Measurements from ENCODE around the gene NPFFR1.

The NPFFR1 gene

GRCh38 chr10:70221030-70221429 lies 62.8 kb downstream of the NPFFR1 start:
- no peak for TF ChIP-seq CTCF (IDR thresholded peaks at IDR 0.05; ENCODE audit: control insufficient read depth, insufficient read depth, low read depth, low read length, missing control alignments)
- DNase-seq (ENCODE audit: low read depth), result no peak
- no peak overlapping the region for H3K4me3 ChIP-seq (ENCODE audit: control insufficient read depth, low read depth, low read length)

- no peak for TF ChIP-seq CTCF (IDR thresholded peaks at IDR 0.05; ENCODE audit: control insufficient read depth, insufficient read depth, low read depth, low read length, missing control alignments)
- no peak overlapping the region for H3K4me3 ChIP-seq (ENCODE audit: control insufficient read depth, low read depth, low read length)
- no peak for DNase-seq (ENCODE audit: low read depth)
Observed at GRCh38 chr10:70212879-70213278, 70.9 kb downstream of the NPFFR1 start.

GRCh38 chr10:70212277-70212676 lies 71.5 kb downstream of the NPFFR1 start:
- no peak for DNase-seq (ENCODE audit: low read depth)
- no peak overlapping the region for H3K4me3 ChIP-seq (ENCODE audit: control insufficient read depth, low read depth, low read length)
- no peak for TF ChIP-seq CTCF (IDR thresholded peaks at IDR 0.05; ENCODE audit: control insufficient read depth, insufficient read depth, low read depth, low read length, missing control alignments)

- no peak overlapping the region for H3K4me3 ChIP-seq (ENCODE audit: control insufficient read depth, low read depth, low read length)
- TF ChIP-seq CTCF (IDR thresholded peaks at IDR 0.05; ENCODE audit: control insufficient read depth, insufficient read depth, low read depth, low read length, missing control alignments), result no peak
- no peak for DNase-seq (ENCODE audit: low read depth)
Observed at GRCh38 chr10:70206762-70207161, 77.0 kb downstream of the NPFFR1 start.

GRCh38 chr10:70201105-70201504 lies 82.7 kb downstream of the NPFFR1 start:
- no peak overlapping the region for H3K4me3 ChIP-seq (ENCODE audit: control insufficient read depth, low read depth, low read length)
- DNase-seq (ENCODE audit: low read depth), result no peak
- no peak for TF ChIP-seq CTCF (IDR thresholded peaks at IDR 0.05; ENCODE audit: control insufficient read depth, insufficient read depth, low read depth, low read length, missing control alignments)

- TF ChIP-seq CTCF (IDR thresholded peaks at IDR 0.05; ENCODE audit: control insufficient read depth, insufficient read depth, low read depth, low read length, missing control alignments), result no peak
Observed at GRCh38 chr10:70198696-70199466, 84.9 kb downstream of the NPFFR1 start.

More at GRCh38 chr10:70198696-70199466, 84.9 kb downstream of the NPFFR1 start:
- no peak overlapping the region for H3K4me3 ChIP-seq (ENCODE audit: control insufficient read depth, low read depth, low read length)
- DNase-seq (ENCODE audit: low read depth), result no peak
